ENCODE measurements around the gene APBA1.

APBA1 gene

GRCh38 chr9:69671879-69672595, at the start of gene APBA1:
Gene APBA1 (minus strand): TSS chr9:69672371.
- no peaks in the 10 kb centered on the region for H3K36me3 ChIP-seq
- H3K4me1 ChIP-seq = peaks cover 0 to 24% (median 15%) of the 10 kb centered on the region in 4 donors
- H3K9me3 ChIP-seq = no peaks in the 10 kb centered on the region
- peak; percentile 56 to 85 for DNase-seq
- no peak for TF ChIP-seq CTCF (IDR thresholded peaks at IDR 0.05)
- peak within 1 kb of the TSS; percentile 74 to 78 for H3K27ac ChIP-seq
- intact Hi-C loops (cut with DNase I; ENCODE audit: low total_unique reads) = loop anchor here (5.0 kb wide), 1 partner anchor 85 kb away; no protein-coding TSS in a partner anchor
- H3K4me3 ChIP-seq = peak within 1 kb of the TSS; percentile 68 to 74
- no peaks in the 10 kb centered on the region for H3K27me3 ChIP-seq

GRCh38 chr9:69719983-69720382, 47.8 kb upstream of the APBA1 start:
- Histone ChIP-seq H3K4me3 (no peak overlapping the region), H3K27ac (no peak overlapping the region), H3K4me1 (no peaks in the 10 kb centered on the region), H3K36me3 (peaks cover 27 to 66% (median 55%) of the 10 kb centered on the region in 3 donors), H3K27me3 (no peaks in the 10 kb centered on the region), H3K9me3 (no peaks in the 10 kb centered on the region)
- intact Hi-C loops (cut with DNase I; ENCODE audit: low total_unique reads) = no loop called here
- no peak for TF ChIP-seq CTCF (IDR thresholded peaks at IDR 0.05)
- DNase-seq = no peak

- Histone ChIP-seq H3K27me3 (no peaks in the 10 kb centered on the region), H3K36me3 (peaks cover 27 to 66% (median 54%) of the 10 kb centered on the region in 3 donors), H3K27ac (no peak overlapping the region), H3K4me3 (no peak overlapping the region), H3K9me3 (no peaks in the 10 kb centered on the region), H3K4me1 (no peaks in the 10 kb centered on the region)
- DNase-seq = no peak
- intact Hi-C loops (cut with DNase I; ENCODE audit: low total_unique reads) = no loop called here
- no peak for TF ChIP-seq CTCF (IDR thresholded peaks at IDR 0.05)
These were observed 47.2 kb upstream of the APBA1 start for GRCh38 chr9:69719367-69719766.

- Histone ChIP-seq H3K4me1 (no peaks in the 10 kb centered on the region), H3K27me3 (no peaks in the 10 kb centered on the region), H3K4me3 (no peak overlapping the region), H3K27ac (no peak overlapping the region), H3K36me3 (peaks cover 18 to 57% (median 56%) of the 10 kb centered on the region in 3 donors), H3K9me3 (no peaks in the 10 kb centered on the region)
- DNase-seq = no peak
- intact Hi-C loops (cut with DNase I; ENCODE audit: low total_unique reads) = no loop called here
- TF ChIP-seq CTCF (IDR thresholded peaks at IDR 0.05) = no peak
These were observed 46.0 kb upstream of the APBA1 start for GRCh38 chr9:69718218-69718617.

- intact Hi-C loops (cut with DNase I; ENCODE audit: low total_unique reads) = no loop called here
- no peak for TF ChIP-seq CTCF (IDR thresholded peaks at IDR 0.05)
- Histone ChIP-seq H3K27me3 (no peaks in the 10 kb centered on the region), H3K36me3 (peaks cover 15 to 45% (median 35%) of the 10 kb centered on the region in 3 donors), H3K4me1 (no peaks in the 10 kb centered on the region), H3K9me3 (no peaks in the 10 kb centered on the region), H3K27ac (no peak overlapping the region), H3K4me3 (no peak overlapping the region)
- no peak for DNase-seq
These were observed 43.7 kb upstream of the APBA1 start for GRCh38 chr9:69715825-69716224.

Data from tibial artery (tissue), 4 donors.